Heart left ventricle (tissue), 16 donors: ENCODE measurements around the gene KCNQ1OT1. TPM values are rescaled to one million over a fixed set of nuclear protein-coding genes. Genes with fewer than 3 reads are reported as not detected.

ENCODE experiments used
- ATAC-seq, 4 donors: fragments of 200-7000 bp; cut with Tn5 transposase; one replicate each; pipeline ENCODE4 v1.9.1; 2020 to 2022; ENCODE audit warnings: moderate library complexity in 4 of 4, mild to moderate bottlenecking in 3 of 4, moderate number of reproducible peaks in 1 of 4
- DNase-seq, 5 donors: peaks; one replicate each; pipeline ENCODE4 v3.0.0-alpha.2; 2020
- H3K27ac ChIP-seq, 12 donors: fragments of 200-600 bp; sonication (generic) in 4 of 12; one replicate each; pipeline versions ENCODE4 v1.5.0 to v1.8.0; 2016 to 2022; ENCODE audit warnings: mild to moderate bottlenecking in 2 of 12
- H3K27me3 ChIP-seq, 9 donors: fragments of 200-600 bp; sonication (generic) in 2 of 9; one replicate each; pipeline versions ENCODE4 v1.5.1 to v1.8.0; 2016 to 2022; ENCODE audit warnings: mild to moderate bottlenecking in 3 of 9
- H3K36me3 ChIP-seq, 9 donors: fragments of 200-600 bp; sonication (generic) in 2 of 9; one replicate each; pipeline versions ENCODE4 v1.5.0 to v1.8.0; 2018 to 2022; ENCODE audit warnings: mild to moderate bottlenecking in 2 of 9
- H3K4me1 ChIP-seq, 12 donors: fragments of 200-600 bp; sonication (generic) in 4 of 12; one replicate each; pipeline versions ENCODE4 v1.5.0 to v1.8.0; 2016 to 2022; ENCODE audit warnings: mild to moderate bottlenecking in 3 of 12
- H3K4me3 ChIP-seq, 12 donors: fragments of 200-600 bp; sonication (generic) in 4 of 12; one replicate each; pipeline versions ENCODE4 v1.5.0 to v1.8.0; 2017 to 2022; ENCODE audit warnings: mild to moderate bottlenecking in 9 of 12, moderate library complexity in 4 of 12
- H3K9me3 ChIP-seq, 12 donors: fragments of 200-600 bp; sonication (generic) in 4 of 12; one replicate each; pipeline versions ENCODE4 v1.5.0 to v1.8.0; 2016 to 2022; ENCODE audit warnings: mild to moderate bottlenecking in 1 of 12
- CTCF ChIP-seq, 12 donors: fragments of 200-600 bp; sonication (generic) in 4 of 12; IDR thresholded peaks; one replicate each; pipeline versions ENCODE4 v1.5.0 to v1.8.0; 2018 to 2022; ENCODE audit warnings: antibody characterized with exemption in 12 of 12, mild to moderate bottlenecking in 5 of 12
- POLR2A ChIP-seq, 2 donors: fragments of 450-650 bp; IDR thresholded peaks; one replicate each; pipeline ENCODE4 v1.6.1; 2017; ENCODE audit warnings: antibody characterized with exemption in 2 of 2, mild to moderate bottlenecking in 2 of 2, moderate library complexity in 2 of 2
- WGBS, 4 donors: extraction: QIAGEN DNeasy Blood & Tissue Kit in 2 of 4; methylation state at CpG; one replicate each; pipeline versions ENCODE4 v1.1.5 to v1.1.7; 2013 to 2018; 5-methylcytosine and 5-hydroxymethylcytosine counted together
- intact Hi-C, 10 donors: fragments of 100-400 bp; cut with DNase I; formaldehyde crosslinking; loops; one replicate each; pipeline versions ENCODE4 v1.11.1 to v1.14.2; 2022
- polyA plus RNA-seq, 2 donors: library from polyadenylated mRNA; stranded (reverse); fragments of 200-250 nt; gene quantifications; one replicate each; pipeline ENCODE4 v1.2.3, GENCODE V29; 2013
- total RNA-seq, 9 donors: library from RNA; depleted of rRNA in 2 of 9; stranded (reverse); fragments of >200 nt in 2 of 9; fragmentation: NEBNext Ultra II Directional in 3 of 9; extraction: Animal tissue kit (Norgen Biotek cat#: 25700) in 3 of 9; gene quantifications; one replicate each; pipeline versions ENCODE4 v1.1.0 to v1.2.4, GENCODE V29; 2016 to 2023
- donor health status: ischemic (EF 13 %, LVEDD 7.1; RV severe dilation, severe dysfunction).
- donor health status: healthy with polysubstance abuse.
- donor health status: DM: no; HTN: yes; CAD: no.
- donor health status: DM: no; HTN: no; CAD: no.
- donor health status: ischemic (EF 25% LVEDD 6.9; RV normal size, moderate dysfunction).
- donor health status: ischemic (EF 25% LVEDD 5.7; RV mildly dilated, moderate dysfunction).
- donor health status: healthy.
- donor health status: DM: yes; HTN: yes; CAD: no.
- donor health status: ischemic (EF 35%, LVEDD 5.7; RV mildly dilated, moderate dysfunction).
- donor health status: nonischemic (EF 11% LVEDD 7.7; RV severe dilation, severe dysfunction).
- donor health status: DM: yes; HTN: yes; CAD: no.
- donor health status: PGD.
- donor health status: ischemic (EF 29% LVEDD 5.4; RV normal size, mild dysfunction).
- donor health status: nonischemic (EF 23%, LVEDD 6.1; RV moderate dilation, normal function).

The KCNQ1OT1 gene
- total and polyA plus RNA-seq, 11 donors, result 0.14 to 0.93 (median 0.40) TPM

DNA sequence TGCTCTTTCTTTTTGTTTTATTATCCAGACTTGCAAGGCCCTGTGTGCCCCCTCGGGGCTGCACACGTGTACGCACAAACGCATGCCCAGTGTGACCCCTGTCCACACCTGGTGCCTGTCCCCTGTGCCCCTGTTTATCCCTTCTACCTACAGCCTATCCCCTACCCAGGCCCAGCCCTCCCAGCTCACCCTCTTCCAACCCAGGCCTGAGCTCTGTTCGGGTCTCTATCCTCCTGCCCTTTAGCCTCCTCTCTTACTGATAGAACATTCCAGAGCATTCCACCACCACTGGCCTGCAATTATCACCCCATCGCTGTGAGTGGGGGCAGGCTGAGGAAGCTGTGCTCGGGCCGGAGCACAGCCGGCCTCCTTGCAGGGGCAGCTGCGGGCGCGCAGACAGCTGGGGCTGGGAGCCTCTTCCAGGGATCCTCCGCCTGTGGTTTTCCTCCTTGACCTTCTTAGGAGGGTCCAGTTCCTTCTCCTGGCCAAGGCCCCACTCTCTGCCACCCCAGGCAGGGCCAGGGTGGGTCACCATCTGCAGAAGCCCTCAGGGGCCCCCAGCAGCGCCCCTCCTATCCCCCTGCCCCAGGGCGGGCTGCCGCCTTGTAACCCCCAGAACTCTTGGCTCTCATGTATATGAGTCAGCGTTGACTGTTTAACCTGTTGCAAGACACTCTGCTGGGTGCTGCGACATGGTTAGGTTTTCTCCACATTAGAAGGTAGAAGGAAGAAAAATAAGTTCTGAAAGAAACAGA lies 41.8 kb upstream of the KCNQ1OT1 start:
- peak in 3 of 5 donors; percentile 38 to 53 (median 45) for DNase-seq
- 75 to 83% (median 79%) methylated on average over 10 to 18 of the region's 18 CpGs for WGBS, 4 donors
- intact Hi-C loops, result no loop called here

DNA sequence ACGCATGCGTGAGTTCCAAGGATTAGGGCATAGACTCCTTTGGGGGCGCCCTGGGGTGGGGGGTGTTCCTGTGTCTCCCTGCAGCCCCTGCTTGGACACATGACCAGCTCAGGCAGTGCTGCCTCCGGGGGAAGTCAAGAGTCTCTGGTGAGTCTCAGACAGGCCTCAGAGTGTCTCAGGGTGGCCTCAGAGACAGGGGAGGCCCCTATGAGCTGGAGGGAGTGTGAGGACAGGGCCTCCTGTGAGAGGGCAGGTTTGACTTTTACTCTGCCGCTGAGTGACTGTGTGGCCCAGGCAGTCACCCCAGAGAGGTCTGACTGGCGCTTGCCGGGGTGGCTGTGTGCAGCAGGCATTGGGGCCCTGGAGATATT lies 41.2 kb upstream of the KCNQ1OT1 start:
- DNase-seq, result peak in 3 of 5 donors; percentile 16 to 32 (median 21)
- no peak overlapping the region for H3K4me3 ChIP-seq
- WGBS, 4 donors, result 86 to 99% (median 92%) methylated on average over 6 to 7 of the region's 7 CpGs
- no peaks in the 10 kb centered on the region for H3K27me3 ChIP-seq
- no peak for ATAC-seq
- TF ChIP-seq POLR2A (IDR thresholded peaks at IDR 0.05) (no peak), CTCF (IDR thresholded peaks at IDR 0.05) (no peak)
- H3K9me3 ChIP-seq, result no peaks in the 10 kb centered on the region
- no peaks in the 10 kb centered on the region for H3K36me3 ChIP-seq
- H3K27ac ChIP-seq, result peak overlapping the region in 1 of 12 donors; percentile 41
- H3K4me1 ChIP-seq, result peaks cover 0 to 17% (median 6%) of the 10 kb centered on the region in 12 donors
- intact Hi-C loops, result no loop called here

More for the DNA sequence above, 41.8 kb upstream of the KCNQ1OT1 start:
- TF ChIP-seq CTCF (IDR thresholded peaks at IDR 0.05), result no peak
- no peak for TF ChIP-seq POLR2A (IDR thresholded peaks at IDR 0.05)
- ATAC-seq, result peak; percentile 10 to 65 (median 48)
- Histone ChIP-seq H3K4me1 (peaks cover 0 to 17% (median 6%) of the 10 kb centered on the region in 12 donors), H3K36me3 (no peaks in the 10 kb centered on the region), H3K9me3 (no peaks in the 10 kb centered on the region), H3K27ac (peak overlapping the region in 1 of 12 donors; percentile 41), H3K27me3 (no peaks in the 10 kb centered on the region), H3K4me3 (no peak overlapping the region)

DNA sequence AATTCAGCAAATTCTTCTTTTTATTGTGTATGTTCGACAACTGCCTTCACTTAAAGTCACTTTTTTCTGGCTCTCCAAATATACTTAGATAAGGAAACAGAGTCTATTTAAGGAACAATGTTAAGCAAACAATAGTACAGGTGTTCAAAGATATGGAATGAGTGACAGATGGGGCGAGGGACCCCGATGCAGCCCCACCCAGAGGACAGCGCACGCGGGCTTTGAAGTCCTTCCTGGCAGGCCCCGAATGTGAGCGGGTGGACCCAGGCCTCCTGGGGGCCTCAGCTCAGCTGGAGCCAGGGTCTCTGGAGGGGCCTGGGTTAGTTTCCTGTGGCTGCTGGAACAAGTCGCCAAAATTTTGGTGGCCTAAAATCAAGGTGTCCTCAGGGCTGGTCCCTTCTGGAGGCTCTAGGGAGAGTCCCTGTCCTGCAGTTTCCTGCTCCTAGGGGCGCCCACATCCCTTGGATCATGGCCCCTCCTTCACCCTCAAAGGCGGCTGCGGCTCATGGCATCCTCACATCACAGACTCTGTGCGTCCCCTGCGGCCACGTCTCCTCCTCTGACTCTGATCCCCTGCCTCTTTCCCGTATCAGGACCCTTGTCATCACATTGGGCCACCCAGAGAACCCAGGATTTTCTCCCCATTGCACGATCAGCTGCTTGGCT lies 40.6 kb upstream of the KCNQ1OT1 start:
- H3K36me3 ChIP-seq, result no peaks in the 10 kb centered on the region
- H3K4me1 ChIP-seq, result peaks cover 0 to 17% (median 6%) of the 10 kb centered on the region in 12 donors
- no peak overlapping the region for H3K27ac ChIP-seq
- DNase-seq (peak in 3 of 5 donors; percentile 11 to 46 (median 21)), ATAC-seq (no peak)
- no peaks in the 10 kb centered on the region for H3K27me3 ChIP-seq
- TF ChIP-seq CTCF (IDR thresholded peaks at IDR 0.05) (no peak), POLR2A (IDR thresholded peaks at IDR 0.05) (no peak)
- WGBS, 4 donors, result 84 to 89% (median 88%) methylated on average over 17 of the region's 17 CpGs
- no peaks in the 10 kb centered on the region for H3K9me3 ChIP-seq
- intact Hi-C loops, result no loop called here
- no peak overlapping the region for H3K4me3 ChIP-seq

DNA sequence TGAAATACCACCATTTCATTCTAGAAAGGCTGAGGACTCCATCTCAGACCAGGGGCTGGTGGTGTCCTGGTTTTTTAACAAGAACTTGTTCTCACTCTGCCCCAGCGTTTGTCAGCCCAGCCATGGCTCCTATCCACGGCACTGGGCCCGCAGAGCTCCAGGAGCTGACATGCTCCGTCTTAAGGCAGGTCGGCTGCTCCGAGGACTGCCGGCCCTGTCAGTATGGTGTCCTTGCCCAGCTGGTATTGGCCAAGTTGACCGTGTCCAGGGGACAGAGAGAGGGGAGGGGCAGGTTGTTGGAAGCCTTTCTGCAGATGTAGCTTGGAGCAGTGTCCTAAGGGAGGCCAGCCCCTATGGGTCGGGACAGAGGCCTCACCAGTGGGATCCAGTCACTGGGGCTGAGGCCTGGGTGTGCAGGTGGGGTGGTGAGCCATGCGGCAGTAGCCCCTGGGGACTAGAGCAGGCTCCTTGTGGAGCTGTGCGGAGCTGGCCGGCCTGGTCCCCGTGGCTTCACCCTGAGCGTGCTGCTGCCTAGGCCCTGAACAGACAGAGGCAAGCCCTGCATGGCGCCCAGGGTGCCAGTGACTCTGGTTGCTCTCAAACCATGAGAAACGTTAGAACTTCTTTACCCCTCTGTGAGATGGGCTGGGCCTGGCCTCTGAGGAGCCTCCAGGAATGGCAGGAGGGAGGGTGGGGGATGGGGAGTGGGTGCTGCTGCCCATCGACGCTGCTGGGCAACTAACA lies 39.9 kb upstream of the KCNQ1OT1 start:
- ATAC-seq, result no peak
- no peak overlapping the region for H3K27ac ChIP-seq
- no peaks in the 10 kb centered on the region for H3K36me3 ChIP-seq
- H3K4me1 ChIP-seq, result peaks cover 0 to 17% (median 6%) of the 10 kb centered on the region in 12 donors
- H3K9me3 ChIP-seq, result no peaks in the 10 kb centered on the region
- H3K27me3 ChIP-seq, result no peaks in the 10 kb centered on the region
- H3K4me3 ChIP-seq, result no peak overlapping the region
- 92 to 96% (median 95%) methylated on average over 9 to 18 of the region's 18 CpGs for WGBS, 4 donors
- DNase-seq, result peak in 3 of 5 donors; percentile 19 to 54 (median 21)
- TF ChIP-seq POLR2A (IDR thresholded peaks at IDR 0.05) (no peak), CTCF (IDR thresholded peaks at IDR 0.05) (no peak)
- intact Hi-C loops, result no loop called here
